ENCODE measurements around the gene NEAT1.

DNA sequence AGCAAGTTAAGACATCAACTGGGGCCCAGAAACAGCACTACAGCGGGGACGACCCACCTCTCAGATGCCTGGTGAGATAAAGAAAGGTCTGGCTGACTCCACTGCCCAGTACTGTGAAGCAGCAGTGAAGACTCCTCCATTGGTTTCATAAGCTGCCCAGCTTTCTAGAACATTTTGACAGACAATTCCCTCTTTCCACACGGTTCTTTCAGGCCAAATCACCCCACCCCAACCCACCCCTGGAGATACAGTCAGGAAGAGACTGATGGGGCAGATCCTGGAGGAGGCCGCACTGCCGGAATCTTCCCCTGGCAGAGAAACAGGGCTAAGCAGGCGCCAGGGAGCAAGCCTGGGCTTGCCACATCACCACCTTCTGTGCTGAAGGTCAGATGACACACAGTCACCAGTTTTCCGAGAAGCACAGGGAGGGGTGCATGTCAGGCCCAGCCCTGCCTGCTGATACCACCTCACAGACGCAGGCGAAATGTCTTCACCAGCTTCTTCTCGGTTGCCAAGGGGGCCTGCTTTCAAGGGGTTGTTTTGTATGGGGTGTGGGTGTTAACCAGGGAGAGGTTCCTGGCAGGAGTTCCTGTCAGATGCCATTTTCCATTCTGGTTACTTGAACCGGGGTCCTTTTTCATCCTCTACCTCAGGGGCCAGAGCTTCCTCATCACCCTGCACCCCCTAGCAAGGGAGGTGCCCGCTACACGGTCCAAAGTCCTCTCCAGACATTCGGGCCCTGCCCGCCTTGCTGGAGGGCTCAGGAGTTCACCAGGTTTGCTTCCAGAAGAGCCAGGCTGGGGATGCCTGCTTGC lies 1.4 kb upstream of the NEAT1 start:
- TF ChIP-seq, protein P1, sequence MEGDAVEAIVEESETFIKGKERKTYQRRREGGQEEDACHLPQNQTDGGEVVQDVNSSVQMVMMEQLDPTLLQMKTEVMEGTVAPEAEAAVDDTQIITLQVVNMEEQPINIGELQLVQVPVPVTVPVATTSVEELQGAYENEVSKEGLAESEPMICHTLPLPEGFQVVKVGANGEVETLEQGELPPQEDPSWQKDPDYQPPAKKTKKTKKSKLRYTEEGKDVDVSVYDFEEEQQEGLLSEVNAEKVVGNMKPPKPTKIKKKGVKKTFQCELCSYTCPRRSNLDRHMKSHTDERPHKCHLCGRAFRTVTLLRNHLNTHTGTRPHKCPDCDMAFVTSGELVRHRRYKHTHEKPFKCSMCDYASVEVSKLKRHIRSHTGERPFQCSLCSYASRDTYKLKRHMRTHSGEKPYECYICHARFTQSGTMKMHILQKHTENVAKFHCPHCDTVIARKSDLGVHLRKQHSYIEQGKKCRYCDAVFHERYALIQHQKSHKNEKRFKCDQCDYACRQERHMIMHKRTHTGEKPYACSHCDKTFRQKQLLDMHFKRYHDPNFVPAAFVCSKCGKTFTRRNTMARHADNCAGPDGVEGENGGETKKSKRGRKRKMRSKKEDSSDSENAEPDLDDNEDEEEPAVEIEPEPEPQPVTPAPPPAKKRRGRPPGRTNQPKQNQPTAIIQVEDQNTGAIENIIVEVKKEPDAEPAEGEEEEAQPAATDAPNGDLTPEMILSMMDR (IDR thresholded peaks at IDR 0.05): no peak
- TF ChIP-seq POLR2A (IDR thresholded peaks at IDR 0.05) (peak; percentile 56), POLR2AphosphoS5 (IDR thresholded peaks at IDR 0.05) (peak; percentile 99)
